Activated CD8-positive, alpha-beta memory T cell treated with anti-CD3 and anti-CD28 coated beads, Interleukin-2, amount 50 U/mL, for 48 hours (primary cell): ENCODE results near the gene FSD1.
"Not testable (repeated sequence)": the region's sequence is repeated elsewhere in the genome, so short reads cannot be mapped to it uniquely, and the experiment has no call there.

Source experiments
- DNase-seq: peaks from one replicate; pipeline ENCODE4 v3.0.0-alpha.2; 2020

The FSD1 gene

DNA sequence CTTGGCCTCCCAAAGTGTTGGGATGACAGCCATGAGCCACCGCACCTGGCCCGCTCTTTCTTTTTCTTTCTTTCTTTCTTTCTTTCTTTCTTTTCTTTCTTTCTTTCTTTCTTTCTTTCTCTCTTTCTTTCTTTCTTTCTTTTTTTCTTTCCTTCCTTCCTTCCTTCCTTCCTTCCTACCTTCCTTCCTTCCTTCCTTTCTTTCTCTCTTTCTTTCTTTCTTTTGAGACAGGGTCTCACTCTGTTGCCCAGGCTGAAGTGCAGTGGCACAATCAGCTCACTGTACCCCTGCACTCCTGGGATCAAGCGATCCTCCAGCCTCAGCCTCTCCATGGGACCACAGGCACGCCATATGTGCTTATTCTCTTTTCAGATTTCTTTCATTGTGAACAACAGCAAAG lies 18.3 kb upstream of the FSD1 start:
- not testable (repeated sequence) for DNase-seq

DNA sequence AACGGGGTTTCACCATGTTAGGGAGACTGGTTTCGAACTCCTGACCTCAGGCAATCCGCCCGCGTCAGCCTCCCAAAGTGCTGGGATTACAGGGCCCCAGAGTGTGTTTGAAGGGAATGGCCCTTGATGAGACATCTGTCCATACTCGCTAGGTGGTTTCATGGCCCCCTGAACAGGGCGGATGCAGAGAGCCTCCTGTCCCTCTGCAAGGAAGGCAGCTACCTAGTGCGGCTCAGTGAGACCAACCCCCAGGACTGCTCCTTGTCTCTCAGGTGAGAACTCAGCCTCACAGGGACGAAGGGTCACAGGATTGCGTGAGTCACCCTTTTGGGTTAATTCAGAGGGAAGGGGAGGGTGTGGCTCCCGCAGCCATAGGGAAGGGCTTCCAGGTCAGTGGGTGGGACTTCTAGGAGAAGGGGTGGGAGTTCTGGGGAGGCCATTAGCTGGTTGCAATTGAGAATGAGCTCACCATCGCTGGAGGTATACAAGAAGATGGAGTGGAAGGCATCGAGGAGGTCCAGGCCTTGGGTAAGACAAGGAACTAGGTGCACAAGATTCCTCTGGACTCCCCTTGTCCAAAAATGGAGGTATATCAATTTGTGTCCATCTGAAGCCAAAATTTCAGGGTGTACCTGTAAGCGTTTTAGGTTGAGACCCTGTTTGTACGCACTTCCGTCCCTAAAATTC lies 16.2 kb upstream of the FSD1 start:
- no peak for DNase-seq

DNA sequence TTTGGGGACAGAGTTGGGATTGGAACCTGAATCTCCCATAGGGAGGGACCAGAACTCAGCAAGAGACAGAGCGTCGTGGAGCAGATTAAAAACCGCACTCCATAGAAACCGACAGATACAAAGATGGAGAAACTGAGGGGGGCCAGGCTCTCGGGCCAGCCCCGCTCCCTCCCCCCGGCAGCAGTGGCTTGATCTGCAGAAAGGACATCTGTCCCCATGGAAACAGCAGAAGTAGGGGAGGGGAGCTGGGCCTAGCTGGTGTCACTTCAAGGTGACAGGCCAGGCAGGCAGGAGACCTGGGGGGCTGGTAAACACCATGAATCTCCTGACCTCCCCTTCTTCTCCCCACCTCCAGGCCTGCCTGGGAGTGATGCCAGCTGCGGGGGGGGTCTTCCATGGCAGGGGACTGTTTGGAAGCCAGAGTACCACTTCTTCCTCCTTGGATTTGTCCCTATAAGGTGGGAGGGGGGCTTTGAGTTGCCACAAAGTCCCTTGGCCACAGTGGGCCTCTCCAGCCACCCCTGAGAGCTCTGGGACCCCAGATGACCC lies 13.1 kb upstream of the FSD1 start:
- DNase-seq, result no peak

DNA sequence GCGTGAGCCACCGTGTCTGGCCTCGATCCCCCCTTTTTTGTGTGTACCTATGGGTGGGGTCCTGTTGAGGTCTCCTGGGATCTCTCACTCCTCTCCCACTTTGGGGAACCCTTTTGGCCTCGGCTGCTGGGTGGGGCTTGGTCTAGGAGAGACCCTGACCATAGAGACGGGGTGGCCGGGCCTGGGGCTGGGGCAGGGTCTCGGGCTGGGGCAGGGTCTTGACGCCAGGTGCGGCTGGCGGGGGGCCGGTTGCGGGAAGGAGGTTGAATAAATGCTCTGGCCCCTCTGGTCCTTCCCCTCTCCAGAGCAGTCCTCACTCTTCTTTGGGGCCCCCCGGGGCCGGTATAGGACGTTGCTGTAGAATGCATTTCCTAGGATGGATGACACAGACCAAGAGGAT lies 11.9 kb upstream of the FSD1 start:
- DNase-seq, result no peak

DNA sequence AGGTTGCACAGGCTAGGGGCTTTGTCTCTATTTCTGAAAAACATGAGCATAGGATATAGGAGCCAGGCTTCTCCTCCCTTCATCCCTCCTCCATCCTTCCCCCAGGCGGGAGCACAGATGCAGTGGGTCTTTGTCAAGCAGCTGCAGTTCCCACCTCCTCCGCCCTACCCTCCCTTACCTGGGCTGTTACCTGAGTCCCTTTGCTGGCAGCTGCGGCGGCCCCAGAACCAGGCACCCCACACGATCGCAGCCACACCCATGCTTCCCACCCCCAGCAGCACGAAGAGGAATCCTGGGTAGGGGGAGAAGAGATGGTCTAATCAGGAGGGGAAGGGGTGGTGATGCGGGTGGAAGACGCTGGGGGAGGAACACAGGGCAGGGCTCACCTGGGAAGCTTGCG lies 10.0 kb upstream of the FSD1 start:
- DNase-seq, result no peak

DNA sequence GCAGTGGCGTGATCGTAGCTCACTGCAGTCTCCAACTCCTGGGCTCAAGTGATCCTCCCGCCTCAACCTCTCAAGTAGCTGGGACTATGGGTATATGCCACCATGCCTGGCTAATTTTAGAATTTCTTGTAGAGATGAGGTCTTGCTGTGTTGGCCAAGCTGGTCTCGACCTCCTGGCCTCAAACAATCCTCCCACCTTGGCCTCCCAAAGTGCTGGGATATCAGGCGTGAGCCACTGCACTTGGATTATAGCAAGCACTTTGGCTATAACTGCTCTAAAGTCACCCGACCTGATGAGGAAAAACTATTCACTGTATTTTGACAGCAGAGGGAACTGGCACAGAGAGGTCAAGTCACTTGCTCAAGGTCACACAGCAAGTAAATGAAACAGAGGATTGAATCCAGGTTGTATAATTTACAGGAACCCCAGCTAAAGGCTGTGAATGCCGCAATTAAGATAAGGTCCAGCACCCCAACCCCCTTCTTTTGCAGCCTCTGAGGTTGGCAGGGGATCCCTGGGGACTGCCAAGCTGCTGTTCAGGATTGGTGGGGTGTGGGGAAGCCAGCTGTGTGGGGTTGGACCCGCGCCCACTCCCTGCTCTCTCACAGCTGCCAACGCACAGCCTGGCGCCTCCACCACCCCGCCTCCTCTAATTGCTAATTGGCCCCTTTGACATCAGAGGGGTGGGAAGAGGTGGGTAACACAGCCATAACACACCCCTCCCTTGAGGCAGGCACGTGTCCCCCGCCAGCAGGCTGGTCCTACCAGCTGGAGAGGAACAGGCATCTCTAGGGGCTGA lies 8.2 kb upstream of the FSD1 start:
- DNase-seq, result no peak

DNA sequence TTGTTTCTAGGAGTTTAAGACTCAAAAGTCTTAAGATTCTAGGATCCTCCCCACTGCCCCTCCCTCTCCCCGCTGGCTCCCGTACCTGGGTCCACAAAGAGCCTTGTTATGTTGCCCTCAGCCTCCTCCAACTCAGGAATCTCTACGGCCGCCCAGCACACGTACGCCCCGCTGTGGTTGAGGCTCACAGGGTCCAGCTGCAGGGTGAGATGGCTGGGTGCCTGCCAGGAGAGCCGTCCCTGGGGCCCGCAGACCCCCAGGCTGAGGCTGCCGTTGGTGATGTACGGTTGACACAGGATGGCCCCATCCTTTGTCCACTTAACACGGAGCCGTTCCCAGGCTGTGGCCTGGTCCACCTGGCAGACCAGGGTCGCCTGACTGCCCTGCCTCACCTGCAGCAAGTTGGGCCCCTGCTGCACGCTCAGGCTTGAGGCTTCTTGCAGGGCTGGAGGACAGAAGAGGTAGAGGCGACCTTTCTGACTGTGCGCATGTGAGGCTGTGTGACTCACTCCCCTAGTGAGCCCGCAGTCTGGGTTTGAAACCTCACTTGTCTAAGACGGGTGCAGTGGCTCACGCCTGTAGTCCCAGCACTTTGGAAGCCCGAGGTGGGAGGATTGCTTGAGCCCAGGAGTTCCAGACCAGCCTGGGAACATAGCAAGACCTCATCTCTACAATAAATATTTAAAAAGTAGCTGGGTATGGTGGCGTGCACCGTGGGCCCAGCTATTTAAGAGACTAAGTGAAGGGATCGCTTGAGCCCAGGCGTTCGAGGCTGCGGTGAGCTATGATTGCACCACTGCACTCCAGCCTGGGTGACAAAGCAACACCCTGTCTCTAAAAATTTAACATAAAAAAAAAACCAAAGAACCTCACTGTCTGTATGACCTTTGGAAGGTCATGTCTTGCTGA lies 6.2 kb upstream of the FSD1 start:
- DNase-seq, result peak; percentile 73

DNA sequence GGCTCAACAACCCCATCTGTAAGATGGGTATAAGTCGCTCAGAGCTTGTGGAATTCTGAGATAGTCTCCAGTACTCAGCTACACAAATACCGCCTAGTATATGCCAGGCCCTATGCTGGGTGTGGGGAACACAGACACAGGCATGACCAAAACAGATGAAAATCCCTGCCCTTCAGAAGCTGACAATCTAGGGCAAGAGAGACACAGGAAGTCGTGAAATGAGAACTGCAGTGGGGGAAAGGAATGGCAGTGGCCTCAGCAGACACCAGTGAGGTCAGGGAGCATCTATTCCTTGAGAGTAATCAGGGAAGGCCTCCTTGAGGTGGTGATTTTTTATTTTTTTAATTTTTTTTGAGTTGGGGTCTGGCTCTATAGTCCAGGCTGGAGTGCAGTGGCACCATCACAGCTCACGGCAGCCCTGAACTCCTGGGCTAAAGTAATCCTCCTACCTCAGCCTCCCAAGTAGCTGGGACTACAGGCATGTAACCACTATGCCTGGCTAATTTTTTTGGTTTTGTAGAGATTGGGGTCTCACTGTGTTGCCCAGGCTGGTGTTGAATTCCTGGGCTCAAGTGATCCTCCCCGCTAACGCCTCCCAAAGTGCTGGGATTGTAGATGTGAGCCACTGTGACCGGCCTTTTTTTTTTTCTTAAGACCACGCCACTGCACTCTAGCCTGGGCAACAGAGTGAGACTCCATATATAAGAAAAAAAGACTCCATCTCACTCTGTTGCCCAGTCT lies 5.4 kb upstream of the FSD1 start:
- no peak for DNase-seq

DNA sequence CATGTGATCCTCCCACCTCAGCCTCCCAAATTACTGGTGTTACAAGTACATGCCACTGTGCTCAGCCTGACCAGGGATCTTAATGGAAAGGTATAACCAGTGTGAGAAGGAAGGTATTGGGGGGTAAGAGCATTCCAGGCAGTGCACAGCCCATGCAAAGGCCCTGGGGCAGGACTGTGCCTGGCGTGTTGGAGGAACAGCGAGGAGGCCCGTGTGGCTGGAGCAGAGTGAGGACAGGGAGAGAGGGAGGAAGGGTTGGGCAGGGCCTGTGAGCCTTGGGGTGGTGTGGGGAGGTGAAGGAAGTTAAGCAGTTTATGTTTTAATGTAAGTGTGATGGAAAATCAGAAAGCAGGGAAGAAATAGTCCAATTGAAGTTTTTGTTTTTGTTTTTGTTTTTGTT lies 3.8 kb upstream of the FSD1 start:
- no peak for DNase-seq

DNA sequence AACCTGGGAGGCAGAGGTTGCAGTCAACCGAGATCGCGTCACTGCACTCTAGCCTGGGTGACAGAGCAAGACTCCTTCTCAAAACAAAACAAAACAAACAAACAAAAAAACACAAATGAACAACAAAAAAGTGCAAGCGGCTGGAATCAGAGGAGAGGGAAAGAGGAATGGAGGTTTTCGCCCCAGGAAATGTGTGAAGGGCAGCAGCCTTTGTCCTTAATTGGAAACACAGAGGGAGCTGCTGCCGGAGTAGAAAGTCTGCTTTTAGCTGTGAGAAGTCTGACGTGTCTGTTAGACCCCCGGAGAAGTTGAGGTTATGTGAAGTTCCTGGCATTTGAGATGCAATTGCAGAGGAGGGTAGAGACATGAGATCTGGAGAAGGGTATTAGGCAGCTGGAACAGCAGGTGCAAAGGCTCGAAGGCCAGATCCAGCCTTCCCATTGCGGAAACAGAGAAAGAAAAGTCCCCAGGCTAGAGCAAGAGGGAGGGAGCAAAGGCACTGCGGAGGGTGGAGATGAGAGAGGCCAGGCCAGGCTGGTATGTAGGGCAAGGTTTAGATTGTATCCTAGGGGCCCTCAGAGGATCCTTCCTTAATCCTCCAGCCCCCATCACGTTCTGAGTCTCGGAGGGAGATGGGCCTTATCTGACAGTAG lies 2.7 kb upstream of the FSD1 start:
- no peak for DNase-seq

DNA sequence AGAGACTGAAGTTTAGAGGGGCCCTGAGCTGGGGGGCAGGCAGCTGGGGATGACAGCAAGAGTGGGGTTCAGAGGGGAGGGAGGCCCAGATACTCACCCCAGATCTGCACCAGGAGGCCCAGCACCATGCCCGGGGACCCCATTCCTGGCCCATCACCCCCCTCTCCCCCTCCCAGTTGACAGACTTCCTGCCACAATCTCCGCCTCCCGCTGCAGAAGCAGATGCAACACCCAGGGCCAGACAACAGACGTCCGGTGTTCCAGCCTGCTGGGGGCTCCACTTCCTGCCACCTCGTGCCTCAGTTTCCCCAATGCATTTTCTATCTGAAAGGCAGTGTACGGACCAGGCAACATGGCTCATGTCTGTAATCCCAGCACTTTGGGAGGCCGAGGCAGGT lies 2.2 kb upstream of the FSD1 start, which contains the start of gene TMIGD2:
TMIGD2 (minus strand) TSS at position 147 of the 398 bp plus-strand sequence; CDS start at position 143, 4 bp downstream.
- DNase-seq, result no peak

DNA sequence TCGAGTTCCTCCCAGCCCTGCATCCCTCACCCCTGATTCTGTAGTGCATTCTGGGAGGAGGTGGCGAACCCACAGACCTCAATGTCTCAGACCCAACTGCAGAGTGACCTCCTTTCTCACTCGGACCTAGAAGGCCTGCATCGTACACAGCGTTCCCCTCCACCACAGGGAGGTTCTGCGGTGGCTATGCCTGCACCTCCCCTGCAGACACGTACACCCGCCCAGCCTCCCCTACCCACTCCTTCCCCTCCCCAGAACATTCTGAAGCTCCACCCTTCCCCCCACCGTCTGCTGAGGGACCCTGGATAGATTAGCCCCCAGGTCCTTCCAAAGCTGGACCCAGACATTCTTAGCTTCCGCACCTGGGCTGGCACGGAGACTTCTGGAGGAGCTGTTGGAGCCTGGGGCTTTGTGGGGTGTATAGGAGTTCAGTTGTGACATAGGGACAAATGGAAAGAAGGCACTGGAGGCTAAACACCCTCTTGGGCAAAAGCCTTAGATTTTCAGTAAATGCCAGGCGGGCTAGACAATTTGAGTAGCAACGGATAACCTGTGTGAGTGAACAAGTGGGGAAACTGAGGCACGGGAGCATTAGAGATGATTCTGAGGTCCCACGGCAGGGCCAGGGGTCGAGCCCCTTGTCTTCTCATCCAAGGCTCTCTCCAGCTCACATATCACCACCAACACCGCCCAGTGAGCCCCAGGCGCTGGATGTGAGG lies 420 bp upstream of the FSD1 start:
- no peak for DNase-seq

DNA sequence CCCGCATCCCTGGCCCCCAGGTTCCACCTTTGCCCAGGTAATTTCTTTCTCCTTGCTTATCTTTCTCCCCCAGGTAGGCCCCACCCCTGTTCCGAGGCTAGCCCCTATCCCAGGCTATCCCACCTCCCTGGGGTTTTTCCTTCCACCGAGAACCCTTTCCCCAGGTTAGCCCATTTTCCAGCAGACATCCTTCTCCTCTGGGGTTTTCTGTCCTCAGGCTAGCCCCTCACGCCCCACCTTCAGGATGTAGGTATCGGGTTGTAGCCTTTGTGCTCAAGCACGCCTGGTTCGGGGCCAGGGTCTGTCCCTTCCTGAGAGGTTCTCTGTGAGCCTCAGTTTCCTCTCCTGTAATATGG lies 837 bp downstream of the FSD1 start:
- DNase-seq, result no peak

DNA sequence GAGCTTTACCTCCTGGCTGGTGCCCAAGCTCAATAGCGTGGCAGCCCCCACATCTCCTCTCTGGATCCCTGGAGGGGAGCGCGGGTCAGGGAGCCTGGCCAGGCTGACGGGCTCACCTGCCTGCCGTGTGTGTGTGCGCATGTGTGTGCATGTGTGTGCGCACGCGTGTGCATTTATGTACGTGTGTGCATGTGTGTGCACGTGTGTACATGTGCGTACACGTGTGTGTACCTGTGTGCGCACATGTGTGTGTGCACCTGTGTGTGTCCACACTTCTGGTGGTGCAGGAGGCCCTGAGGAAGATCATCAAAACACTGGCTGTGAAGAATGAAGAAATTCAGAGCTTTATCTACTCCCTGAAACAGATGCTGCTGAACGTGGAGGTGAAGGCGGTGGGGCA lies 1.3 kb downstream of the FSD1 start:
- DNase-seq, result no peak

DNA sequence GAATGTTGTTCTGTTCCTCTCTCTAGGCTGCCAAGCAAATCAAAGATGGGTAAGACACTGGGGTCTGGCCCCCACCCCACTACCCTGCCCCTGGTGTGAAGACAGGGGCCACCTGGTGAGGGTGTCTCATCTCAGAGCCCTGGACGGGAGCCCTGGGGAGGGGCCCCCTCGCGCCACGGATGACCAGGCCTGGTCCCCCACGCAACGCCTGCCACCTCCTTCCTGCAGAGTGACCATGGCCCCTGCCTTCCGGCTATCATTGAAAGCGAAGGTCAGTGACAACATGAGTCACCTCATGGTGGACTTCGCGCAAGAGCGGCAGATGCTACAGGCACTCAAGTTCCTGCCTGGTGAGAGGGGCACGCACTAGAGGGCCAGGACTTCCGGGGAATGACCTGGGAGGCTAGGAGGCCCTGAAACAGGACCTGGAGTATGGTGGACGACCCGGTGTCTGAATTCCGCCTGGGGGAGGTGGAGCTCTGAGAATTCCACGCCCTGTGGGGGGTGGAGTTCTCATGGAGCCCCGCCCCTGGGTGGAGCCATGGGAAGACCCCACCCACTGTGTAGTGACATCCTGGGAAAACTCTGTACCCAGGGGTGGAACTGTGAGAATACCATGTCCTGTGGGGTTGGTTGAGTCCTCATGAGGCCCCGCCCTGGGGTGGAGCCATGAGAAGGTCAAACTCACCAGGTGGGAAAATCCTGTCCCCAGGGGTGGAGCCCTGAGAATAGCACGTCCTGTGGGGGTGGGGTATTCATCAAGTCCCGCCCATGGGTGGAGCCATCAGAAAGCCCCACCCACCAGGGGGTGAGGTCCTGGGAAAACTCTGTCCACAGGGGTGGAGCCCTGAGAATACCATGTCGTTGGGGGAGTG lies 6.1 kb downstream of the FSD1 start:
- DNase-seq, result no peak

DNA sequence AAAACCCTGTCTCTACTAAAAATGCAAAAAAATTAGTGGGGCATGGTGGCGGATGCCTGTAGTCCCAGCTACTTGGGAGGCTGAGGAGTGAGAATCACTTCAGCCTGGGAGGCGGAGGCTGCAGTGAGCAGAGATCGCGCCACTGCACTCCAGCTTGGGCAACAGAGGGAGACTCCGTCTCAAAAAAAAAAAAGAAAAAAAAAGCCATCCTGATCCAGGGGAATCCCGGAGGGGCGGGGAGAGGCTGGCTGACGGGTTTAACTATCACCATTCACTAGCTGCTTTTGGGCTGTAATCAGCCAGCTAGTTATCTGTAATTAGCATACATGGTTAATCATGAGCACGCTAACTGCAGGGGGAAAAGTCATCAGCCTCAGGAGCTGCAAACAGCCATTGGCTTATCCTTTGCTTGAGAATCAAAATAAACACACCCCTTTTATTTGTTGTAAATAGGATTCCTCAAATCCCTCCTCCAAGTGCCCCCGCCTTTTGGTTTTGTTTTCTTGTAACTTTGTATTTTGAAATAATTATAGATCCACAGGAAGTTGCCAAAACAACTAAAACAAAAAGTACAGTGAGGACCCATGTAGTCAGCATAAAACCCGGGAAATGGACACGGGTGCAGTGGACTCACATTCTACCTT lies 9.6 kb downstream of the FSD1 start:
- DNase-seq, result no peak

DNA sequence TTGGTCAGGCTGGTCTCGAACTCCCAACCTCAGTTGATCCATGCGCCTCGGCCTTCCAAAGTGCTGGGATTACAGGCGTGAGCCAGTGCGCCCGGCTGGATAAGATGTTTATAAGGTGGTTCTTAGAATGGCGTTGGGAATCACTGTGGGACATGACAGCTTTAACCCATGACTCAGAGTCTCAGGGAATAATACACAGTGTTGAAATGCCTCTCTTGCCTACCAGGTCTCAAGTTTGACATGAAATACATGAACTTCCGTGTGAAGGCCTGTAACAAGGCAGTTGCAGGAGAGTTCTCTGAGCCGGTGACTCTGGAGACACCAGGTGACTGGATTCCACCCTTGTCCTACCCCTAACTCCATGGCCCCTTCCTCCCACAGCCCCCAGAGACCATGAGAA lies 12.6 kb downstream of the FSD1 start:
- DNase-seq, result no peak

DNA sequence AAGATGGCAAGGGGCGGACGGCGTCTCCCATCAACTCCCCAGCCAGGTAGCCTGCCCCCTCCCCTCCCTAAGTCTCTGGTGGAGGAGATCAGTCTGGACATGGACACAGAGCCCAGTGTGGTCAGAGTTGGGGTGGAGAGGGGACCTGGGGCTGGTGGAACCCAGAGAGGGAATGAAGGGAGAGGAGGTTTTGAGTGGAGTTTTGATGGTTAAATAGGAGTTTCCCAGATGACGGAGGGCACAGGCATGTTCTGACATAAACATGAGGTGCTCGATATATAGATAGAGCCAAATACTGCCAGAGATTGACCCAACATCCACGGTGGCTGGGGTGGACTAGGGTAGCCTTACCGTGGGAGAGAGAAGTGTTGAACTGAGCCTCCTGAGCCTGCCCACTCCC lies 14.1 kb downstream of the FSD1 start:
- DNase-seq, result no peak

DNA sequence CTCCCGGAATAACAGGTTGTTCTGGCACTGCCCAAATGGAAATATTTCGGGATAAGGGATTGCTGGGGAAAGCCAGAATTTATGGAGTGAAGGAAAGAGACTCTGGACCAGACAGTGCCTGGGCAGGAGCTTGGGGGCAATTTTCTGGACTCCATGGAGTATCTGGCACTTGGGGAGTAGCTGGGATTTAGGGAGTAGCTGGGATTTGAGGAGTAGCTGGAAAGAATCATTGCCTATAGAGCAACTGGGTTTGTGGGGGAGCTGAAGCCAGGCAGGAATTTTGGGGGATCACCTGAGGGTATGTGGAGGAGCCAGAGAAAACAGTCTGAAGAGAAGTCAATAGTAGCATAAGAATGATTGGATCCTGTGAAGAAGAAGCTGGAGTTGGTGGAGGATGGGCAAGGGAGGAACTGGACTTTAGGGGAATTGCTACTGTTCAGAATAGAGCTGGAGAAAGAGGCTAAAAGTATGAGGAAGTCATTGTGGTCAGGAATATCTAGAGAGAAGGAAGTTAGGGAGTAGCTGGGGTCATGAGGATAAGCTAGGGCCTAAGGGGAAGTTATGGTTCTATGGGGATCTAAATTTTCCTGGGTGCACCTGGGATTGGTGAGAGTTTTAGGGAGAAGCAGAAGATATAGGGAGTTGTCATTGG lies 14.8 kb downstream of the FSD1 start:
- no peak for DNase-seq
